GM19035 (cell line): ENCODE data around the gene FAM120A.

Experiments
- ATAC-seq: cut with Tn5 transposase; IDR thresholded peaks from one replicate; pipeline ENCODE4 v1.9.1; 2021; ENCODE audit not compliant: unreplicated experiment

The FAM120A gene

GRCh38 chr9:93552923-93553322, 101.4 kb downstream of the FAM120A start:
- no peak for ATAC-seq

- no peak for ATAC-seq
These were observed 103.9 kb downstream of the FAM120A start for GRCh38 chr9:93555370-93555769.

- no peak for ATAC-seq
These were observed 106.1 kb downstream of the FAM120A start for GRCh38 chr9:93557366-93558137.

- no peak for ATAC-seq
These were observed 107.0 kb downstream of the FAM120A start for GRCh38 chr9:93558503-93558902.

- ATAC-seq, result no peak
These were observed 109.5 kb downstream of the FAM120A start for GRCh38 chr9:93560991-93561390.

GRCh38 chr9:93562157-93562556, 110.7 kb downstream of the FAM120A start:
- no peak for ATAC-seq

GRCh38 chr9:93565089-93565488, 113.6 kb downstream of the FAM120A start:
- no peak for ATAC-seq

- ATAC-seq, result peak; percentile 90
These were observed 115.2 kb downstream of the FAM120A start for GRCh38 chr9:93566408-93567270.

GRCh38 chr9:93567271-93567959, 115.9 kb downstream of the FAM120A start:
- no peak for ATAC-seq

- no peak for ATAC-seq
These were observed 116.7 kb downstream of the FAM120A start for GRCh38 chr9:93568169-93568568.

GRCh38 chr9:93569621-93570174, 118.2 kb downstream of the FAM120A start:
- ATAC-seq, result no peak

GRCh38 chr9:93572221-93572620, 120.7 kb downstream of the FAM120A start:
- no peak for ATAC-seq

GRCh38 chr9:93572636-93573515, 121.4 kb downstream of the FAM120A start:
- ATAC-seq, result no peak

GRCh38 chr9:93573516-93573828, 122.0 kb downstream of the FAM120A start:
- ATAC-seq, result no peak

GRCh38 chr9:93574091-93574899, 122.8 kb downstream of the FAM120A start:
- no peak for ATAC-seq

GRCh38 chr9:93574900-93575795, 123.7 kb downstream of the FAM120A start:
- ATAC-seq, result no peak

GRCh38 chr9:93575796-93576257, 124.3 kb downstream of the FAM120A start:
- peak; percentile 39 for ATAC-seq

- ATAC-seq, result peak; percentile 48
These were observed 125.0 kb downstream of the FAM120A start, which contains the start of gene PHF2 for GRCh38 chr9:93576258-93577077. TSS of gene PHF2 (plus strand) at chr9:93576584. CDS start at chr9:93576774, 190 bp downstream.
